ENCODE measurements around the gene SELENOO. TPM values are rescaled to one million over a fixed set of nuclear protein-coding genes. Genes with fewer than 3 reads are reported as not detected.

The SELENOO gene
- total and polyA plus RNA-seq, 2 donors from 2014 or later, result 19.7 to 42.8 TPM

- Histone ChIP-seq H3K9ac (ENCODE audit: low read length in 3 of 3) (no peak overlapping the region), H3K27ac (ENCODE audit: low read depth in 2 of 2, low read length in 2 of 2) (no peak overlapping the region), H3K36me3 (ENCODE audit: control insufficient read depth in 2 of 3, insufficient read depth in 3 of 3, low read length in 3 of 3) (no peaks in the 10 kb centered on the region), H3K27me3 (ENCODE audit: control insufficient read depth, insufficient read depth, low read length) (no peaks in the 10 kb centered on the region), H3K4me3 (ENCODE audit: low read length in 3 of 3) (no peak overlapping the region), H3K9me3 (ENCODE audit: control insufficient read depth in 2 of 3, insufficient read depth in 1 of 3, low read length in 3 of 3) (no peaks in the 10 kb centered on the region), H3K4me1 (ENCODE audit: control insufficient read depth in 2 of 3, insufficient read depth in 2 of 3, low read depth in 1 of 3, low read length in 3 of 3) (peaks cover 0 to 9% (median 2%) of the 10 kb centered on the region in 3 donors)
- DNase-seq (peak in 1 of 5 donors; percentile 70), FAIRE-seq (no peak)
- no peak for TF ChIP-seq CTCF (IDR thresholded peaks at IDR 0.05; ENCODE audit: borderline replicate concordance, extremely low read depth, insufficient read depth)
- intact Hi-C loops (cut with DNase I), result loop anchor here (5.0 kb wide), 1 partner anchor 75 kb away; no protein-coding TSS in a partner anchor
These were observed 61.7 kb downstream of the SELENOO start for GRCh38 chr22:50262460-50262911.

GRCh38 chr22:50262973-50263617 is 62.3 kb downstream of the SELENOO start:
- DNase-seq (no peak), FAIRE-seq (no peak)
- Histone ChIP-seq H3K36me3 (ENCODE audit: control insufficient read depth in 2 of 3, insufficient read depth in 3 of 3, low read length in 3 of 3) (no peaks in the 10 kb centered on the region), H3K27ac (ENCODE audit: low read depth in 2 of 2, low read length in 2 of 2) (no peak overlapping the region), H3K9ac (ENCODE audit: low read length in 3 of 3) (no peak overlapping the region), H3K9me3 (ENCODE audit: control insufficient read depth in 2 of 3, insufficient read depth in 1 of 3, low read length in 3 of 3) (no peaks in the 10 kb centered on the region), H3K4me1 (ENCODE audit: control insufficient read depth in 2 of 3, insufficient read depth in 2 of 3, low read depth in 1 of 3, low read length in 3 of 3) (peaks cover 0 to 12% (median 0%) of the 10 kb centered on the region in 3 donors), H3K4me3 (ENCODE audit: low read length in 3 of 3) (no peak overlapping the region), H3K27me3 (ENCODE audit: control insufficient read depth, insufficient read depth, low read length) (no peaks in the 10 kb centered on the region)
- no peak for TF ChIP-seq CTCF (IDR thresholded peaks at IDR 0.05; ENCODE audit: borderline replicate concordance, extremely low read depth, insufficient read depth)
- intact Hi-C loops (cut with DNase I), result loop anchor here (5.0 kb wide), 1 partner anchor 74 kb away; no protein-coding TSS in a partner anchor

- no peak overlapping the region for H3K4me3 ChIP-seq (ENCODE audit: low read length in 3 of 3)
- H3K4me1 ChIP-seq (ENCODE audit: control insufficient read depth in 2 of 3, insufficient read depth in 2 of 3, low read depth in 1 of 3, low read length in 3 of 3), result peaks cover 0 to 19% (median 4%) of the 10 kb centered on the region in 3 donors
- H3K9ac ChIP-seq (ENCODE audit: low read length in 3 of 3), result no peak overlapping the region
- no peaks in the 10 kb centered on the region for H3K27me3 ChIP-seq (ENCODE audit: control insufficient read depth, insufficient read depth, low read length)
- no peaks in the 10 kb centered on the region for H3K36me3 ChIP-seq (ENCODE audit: control insufficient read depth in 2 of 3, insufficient read depth in 3 of 3, low read length in 3 of 3)
- H3K9me3 ChIP-seq (ENCODE audit: control insufficient read depth in 2 of 3, insufficient read depth in 1 of 3, low read length in 3 of 3), result no peaks in the 10 kb centered on the region
- FAIRE-seq, result no peak
- no peak for DNase-seq
- intact Hi-C loops (cut with DNase I), result loop anchor here (5.0 kb wide), 1 partner anchor 73 kb away; no protein-coding TSS in a partner anchor
- H3K27ac ChIP-seq (ENCODE audit: low read depth in 2 of 2, low read length in 2 of 2), result no peak overlapping the region
- no peak for TF ChIP-seq CTCF (IDR thresholded peaks at IDR 0.05; ENCODE audit: borderline replicate concordance, extremely low read depth, insufficient read depth)
These were observed 63.4 kb downstream of the SELENOO start for GRCh38 chr22:50264104-50264745.
